HEK293 (cell line): ENCODE measurements around the gene TNIK.

Source experiments
- HOXD13 ChIP-seq: sonication (generic); formaldehyde crosslinking; IDR thresholded peaks from 2 replicates; pipeline ENCODE4 v1.8.0; 2022; ENCODE audit warnings: missing genetic modification reagents, borderline replicate concordance
- MZF1 ChIP-seq: fragments of 450-650 bp; formaldehyde crosslinking; IDR thresholded peaks from 2 replicates; pipeline ENCODE4 v1.5.1; 2017; ENCODE audit warnings: missing biosample characterization, missing genetic modification characterization, borderline replicate concordance
- PRDM4 ChIP-seq: fragments of 450-650 bp; formaldehyde crosslinking; IDR thresholded peaks from 2 replicates; pipeline ENCODE4 v1.5.1; 2017; ENCODE audit warnings: missing biosample characterization, missing genetic modification characterization
- REST ChIP-seq: fragments of 450-650 bp; formaldehyde crosslinking; IDR thresholded peaks from 2 replicates; pipeline ENCODE4 v1.5.1; 2016; ENCODE audit warnings: missing biosample characterization, missing genetic modification characterization
- ZBTB26 ChIP-seq: fragments of 450-650 bp; formaldehyde crosslinking; optimal IDR thresholded peaks from 2 replicates; pipeline ENCODE3; 2016; ENCODE audit warnings: missing biosample characterization, mild to moderate bottlenecking, missing genetic modification characterization
- ZFP41 ChIP-seq: fragments of 450-650 bp; formaldehyde crosslinking; IDR thresholded peaks from 2 replicates; pipeline ENCODE4 v1.5.1; 2016; ENCODE audit warnings: missing biosample characterization, missing genetic modification characterization, borderline replicate concordance
- ZNF132 ChIP-seq: fragments of 450-650 bp; formaldehyde crosslinking; IDR thresholded peaks from 2 replicates; pipeline ENCODE4 v1.5.1; 2017; ENCODE audit warnings: missing biosample characterization, missing genetic modification characterization, borderline replicate concordance
- ZNF133 ChIP-seq: fragments of 450-650 bp; formaldehyde crosslinking; IDR thresholded peaks from 2 replicates; pipeline ENCODE4 v1.5.1; 2016; ENCODE audit warnings: missing biosample characterization, missing genetic modification characterization
- ZNF174 ChIP-seq: fragments of 450-650 bp; formaldehyde crosslinking; IDR thresholded peaks from 2 replicates; pipeline ENCODE4 v1.5.0; 2017; ENCODE audit warnings: missing biosample characterization, mild to moderate bottlenecking, missing genetic modification characterization
- ZNF175 ChIP-seq: fragments of 450-650 bp; formaldehyde crosslinking; IDR thresholded peaks from 2 replicates; pipeline ENCODE4 v1.5.1; 2016; ENCODE audit warnings: missing biosample characterization, missing genetic modification characterization
- ZNF18 ChIP-seq: fragments of 450-650 bp; formaldehyde crosslinking; IDR thresholded peaks from 2 replicates; pipeline ENCODE4 v1.5.1; 2016; ENCODE audit warnings: missing biosample characterization, missing genetic modification characterization
- ZNF202 ChIP-seq: fragments of 450-650 bp; formaldehyde crosslinking; IDR thresholded peaks from 2 replicates; pipeline ENCODE4 v1.5.1; 2016; ENCODE audit warnings: missing biosample characterization, missing genetic modification characterization, borderline replicate concordance
- ZNF311 ChIP-seq: fragments of 450-650 bp; formaldehyde crosslinking; IDR thresholded peaks from 2 replicates; pipeline ENCODE4 v1.5.1; 2017; ENCODE audit warnings: missing biosample characterization, missing genetic modification characterization, borderline replicate concordance
- ZNF423 ChIP-seq: fragments of 450-650 bp; formaldehyde crosslinking; IDR thresholded peaks from 2 replicates; pipeline ENCODE4 v1.5.1; 2016; ENCODE audit warnings: missing biosample characterization, missing genetic modification characterization
- ZNF600 ChIP-seq: fragments of 450-650 bp; formaldehyde crosslinking; IDR thresholded peaks from 2 replicates; pipeline ENCODE4 v1.5.1; 2016; ENCODE audit warnings: missing biosample characterization, missing genetic modification characterization
- ZNF623 ChIP-seq: fragments of 450-650 bp; formaldehyde crosslinking; IDR thresholded peaks from 2 replicates; pipeline ENCODE4 v1.5.1; 2016; ENCODE audit warnings: missing biosample characterization, missing genetic modification characterization
- ZNF626 ChIP-seq: fragments of 450-650 bp; sonication (Bioruptor Pico); formaldehyde crosslinking; IDR thresholded peaks from 2 replicates; pipeline ENCODE4 v1.5.1; 2018; ENCODE audit warnings: missing biosample characterization, missing genetic modification characterization, inconsistent platforms
- ZNF664 ChIP-seq: fragments of 450-650 bp; formaldehyde crosslinking; IDR thresholded peaks from 2 replicates; pipeline ENCODE4 v1.5.1; 2016; ENCODE audit warnings: missing biosample characterization, missing genetic modification characterization
- ZNF677 ChIP-seq: fragments of 450-650 bp; IDR thresholded peaks from 2 replicates; pipeline ENCODE4 v1.5.0; 2018; ENCODE audit warnings: missing biosample characterization, mild to moderate bottlenecking, missing genetic modification characterization, moderate library complexity
- ZNF76 ChIP-seq: fragments of 450-650 bp; formaldehyde crosslinking; IDR thresholded peaks from 2 replicates; pipeline ENCODE4; 2016; ENCODE audit warnings: low read depth, missing biosample characterization, missing genetic modification characterization, borderline replicate concordance
- TF ChIP-seq, protein P1 (sequence below): fragments of 450-650 bp; formaldehyde crosslinking; IDR thresholded peaks from 2 replicates; pipeline ENCODE4 v1.5.1; 2016; ENCODE audit warnings: missing biosample characterization, missing genetic modification characterization, low read depth
- TF ChIP-seq, protein P2 (sequence below): fragments of 450-650 bp; formaldehyde crosslinking; IDR thresholded peaks from 2 replicates; pipeline ENCODE4 v1.5.1; 2016; ENCODE audit warnings: missing biosample characterization, missing genetic modification characterization
- TF ChIP-seq, protein P3 (sequence below): sonication (generic); formaldehyde crosslinking; IDR thresholded peaks from 2 replicates; pipeline ENCODE4 v1.8.1; 2022; ENCODE audit warnings: mild to moderate bottlenecking, moderate library complexity, missing genetic modification reagents

The TNIK gene

GRCh38 chr3:171192176-171192854 lies 267.9 kb downstream of the TNIK start (continued):
- TF ChIP-seq, protein P1, sequence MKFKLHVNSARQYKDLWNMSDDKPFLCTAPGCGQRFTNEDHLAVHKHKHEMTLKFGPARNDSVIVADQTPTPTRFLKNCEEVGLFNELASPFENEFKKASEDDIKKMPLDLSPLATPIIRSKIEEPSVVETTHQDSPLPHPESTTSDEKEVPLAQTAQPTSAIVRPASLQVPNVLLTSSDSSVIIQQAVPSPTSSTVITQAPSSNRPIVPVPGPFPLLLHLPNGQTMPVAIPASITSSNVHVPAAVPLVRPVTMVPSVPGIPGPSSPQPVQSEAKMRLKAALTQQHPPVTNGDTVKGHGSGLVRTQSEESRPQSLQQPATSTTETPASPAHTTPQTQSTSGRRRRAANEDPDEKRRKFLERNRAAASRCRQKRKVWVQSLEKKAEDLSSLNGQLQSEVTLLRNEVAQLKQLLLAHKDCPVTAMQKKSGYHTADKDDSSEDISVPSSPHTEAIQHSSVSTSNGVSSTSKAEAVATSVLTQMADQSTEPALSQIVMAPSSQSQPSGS (tag by site-specific recombination), result peak; percentile 85
- TF ChIP-seq ZNF132, result no peak
- TF ChIP-seq, protein P2, sequence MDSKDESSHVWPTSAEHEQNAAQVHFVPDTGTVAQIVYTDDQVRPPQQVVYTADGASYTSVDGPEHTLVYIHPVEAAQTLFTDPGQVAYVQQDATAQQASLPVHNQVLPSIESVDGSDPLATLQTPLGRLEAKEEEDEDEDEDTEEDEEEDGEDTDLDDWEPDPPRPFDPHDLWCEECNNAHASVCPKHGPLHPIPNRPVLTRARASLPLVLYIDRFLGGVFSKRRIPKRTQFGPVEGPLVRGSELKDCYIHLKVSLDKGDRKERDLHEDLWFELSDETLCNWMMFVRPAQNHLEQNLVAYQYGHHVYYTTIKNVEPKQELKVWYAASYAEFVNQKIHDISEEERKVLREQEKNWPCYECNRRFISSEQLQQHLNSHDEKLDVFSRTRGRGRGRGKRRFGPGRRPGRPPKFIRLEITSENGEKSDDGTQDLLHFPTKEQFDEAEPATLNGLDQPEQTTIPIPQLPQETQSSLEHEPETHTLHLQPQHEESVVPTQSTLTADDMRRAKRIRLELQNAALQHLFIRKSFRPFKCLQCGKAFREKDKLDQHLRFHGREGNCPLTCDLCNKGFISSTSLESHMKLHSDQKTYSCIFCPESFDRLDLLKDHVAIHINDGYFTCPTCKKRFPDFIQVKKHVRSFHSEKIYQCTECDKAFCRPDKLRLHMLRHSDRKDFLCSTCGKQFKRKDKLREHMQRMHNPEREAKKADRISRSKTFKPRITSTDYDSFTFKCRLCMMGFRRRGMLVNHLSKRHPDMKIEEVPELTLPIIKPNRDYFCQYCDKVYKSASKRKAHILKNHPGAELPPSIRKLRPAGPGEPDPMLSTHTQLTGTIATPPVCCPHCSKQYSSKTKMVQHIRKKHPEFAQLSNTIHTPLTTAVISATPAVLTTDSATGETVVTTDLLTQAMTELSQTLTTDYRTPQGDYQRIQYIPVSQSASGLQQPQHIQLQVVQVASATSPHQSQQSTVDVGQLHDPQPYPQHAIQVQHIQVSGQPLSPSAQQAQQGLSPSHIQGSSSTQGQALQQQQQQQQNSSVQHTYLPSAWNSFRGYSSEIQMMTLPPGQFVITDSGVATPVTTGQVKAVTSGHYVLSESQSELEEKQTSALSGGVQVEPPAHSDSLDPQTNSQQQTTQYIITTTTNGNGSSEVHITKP (tag by site-specific recombination), result no peak; the same call in 1 of the 2 replicates
- TF ChIP-seq, protein P3, sequence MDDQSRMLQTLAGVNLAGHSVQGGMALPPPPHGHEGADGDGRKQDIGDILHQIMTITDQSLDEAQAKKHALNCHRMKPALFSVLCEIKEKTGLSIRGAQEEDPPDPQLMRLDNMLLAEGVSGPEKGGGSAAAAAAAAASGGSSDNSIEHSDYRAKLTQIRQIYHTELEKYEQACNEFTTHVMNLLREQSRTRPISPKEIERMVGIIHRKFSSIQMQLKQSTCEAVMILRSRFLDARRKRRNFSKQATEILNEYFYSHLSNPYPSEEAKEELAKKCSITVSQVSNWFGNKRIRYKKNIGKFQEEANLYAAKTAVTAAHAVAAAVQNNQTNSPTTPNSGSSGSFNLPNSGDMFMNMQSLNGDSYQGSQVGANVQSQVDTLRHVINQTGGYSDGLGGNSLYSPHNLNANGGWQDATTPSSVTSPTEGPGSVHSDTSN, result no peak
- no peak for TF ChIP-seq ZNF423 (tag by site-specific recombination)
- peak; percentile 99 for TF ChIP-seq ZNF664 (tag by site-specific recombination)
- TF ChIP-seq ZNF626 (tag by site-specific recombination), result no peak
- peak; percentile 79 for TF ChIP-seq MZF1
- no peak; the same call in 1 of the 2 replicates for TF ChIP-seq HOXD13 (CRISPR knock-in tag)
- no peak for TF ChIP-seq ZNF311 (tag by site-specific recombination)
- no peak for TF ChIP-seq ZFP41 (tag by site-specific recombination)
- no peak for TF ChIP-seq ZNF133
- no peak for TF ChIP-seq ZNF677 (tag by site-specific recombination)
- TF ChIP-seq ZBTB26, result no peak
- TF ChIP-seq ZNF600 (tag by site-specific recombination), result peak; percentile 94
- peak; percentile 46 for TF ChIP-seq ZNF623
- TF ChIP-seq REST, result peak; percentile 64; the same call in 1 of the 2 replicates
- TF ChIP-seq ZNF175, result no peak
- TF ChIP-seq PRDM4 (tag by site-specific recombination), result peak; percentile 89
- TF ChIP-seq ZNF174 (tag by site-specific recombination), result no peak
- TF ChIP-seq ZNF202, result no peak
- TF ChIP-seq ZNF18 (tag by site-specific recombination), result peak; percentile 54; the same call in 1 of the 2 replicates
- TF ChIP-seq ZNF76 (tag by site-specific recombination), result no peak
